Fibroblast of gingiva (primary cell): ENCODE data around the gene ARRDC4.

Experiments used
- DNase-seq: peaks from one replicate; pipeline ENCODE4 v3.0.0-alpha.2; 2011; ENCODE audit warnings: low read depth

ARRDC4 gene, protein sequence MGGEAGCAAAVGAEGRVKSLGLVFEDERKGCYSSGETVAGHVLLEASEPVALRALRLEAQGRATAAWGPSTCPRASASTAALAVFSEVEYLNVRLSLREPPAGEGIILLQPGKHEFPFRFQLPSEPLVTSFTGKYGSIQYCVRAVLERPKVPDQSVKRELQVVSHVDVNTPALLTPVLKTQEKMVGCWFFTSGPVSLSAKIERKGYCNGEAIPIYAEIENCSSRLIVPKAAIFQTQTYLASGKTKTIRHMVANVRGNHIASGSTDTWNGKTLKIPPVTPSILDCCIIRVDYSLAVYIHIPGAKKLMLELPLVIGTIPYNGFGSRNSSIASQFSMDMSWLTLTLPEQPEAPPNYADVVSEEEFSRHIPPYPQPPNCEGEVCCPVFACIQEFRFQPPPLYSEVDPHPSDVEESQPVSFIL

DNA sequence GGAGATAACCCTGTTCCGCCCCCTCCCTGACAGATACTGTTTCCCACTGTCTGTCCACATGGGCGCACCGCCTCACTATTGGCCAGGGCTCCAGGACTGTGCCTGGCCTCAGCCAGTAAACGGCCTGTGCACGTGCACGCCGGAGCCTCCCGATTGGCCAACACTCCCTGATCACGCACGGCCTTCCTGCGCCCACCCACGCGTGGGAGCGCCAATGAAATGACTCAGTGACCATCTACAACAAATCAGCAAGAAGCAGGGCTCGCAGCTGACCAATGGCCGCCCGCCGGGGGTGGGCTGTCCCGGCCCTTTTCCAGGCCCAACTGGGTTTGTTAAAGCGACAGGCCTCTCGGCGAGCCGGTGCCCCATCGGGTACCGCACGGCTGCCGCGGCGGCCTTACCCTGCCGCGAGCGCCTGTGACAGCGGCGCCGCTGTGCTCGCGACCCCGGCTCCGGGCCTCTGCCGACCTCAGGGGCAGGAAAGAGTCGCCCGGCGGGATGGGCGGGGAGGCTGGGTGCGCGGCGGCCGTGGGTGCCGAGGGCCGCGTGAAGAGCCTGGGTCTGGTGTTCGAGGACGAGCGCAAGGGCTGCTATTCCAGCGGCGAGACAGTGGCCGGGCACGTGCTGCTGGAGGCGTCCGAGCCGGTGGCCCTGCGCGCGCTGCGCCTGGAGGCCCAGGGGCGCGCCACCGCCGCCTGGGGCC lies at the start of gene ARRDC4:
ARRDC4 (plus strand) TSS at position 340 of the 703 bp plus-strand sequence; CDS start at position 499, 159 bp downstream.
- peak; percentile 100 for DNase-seq

DNA sequence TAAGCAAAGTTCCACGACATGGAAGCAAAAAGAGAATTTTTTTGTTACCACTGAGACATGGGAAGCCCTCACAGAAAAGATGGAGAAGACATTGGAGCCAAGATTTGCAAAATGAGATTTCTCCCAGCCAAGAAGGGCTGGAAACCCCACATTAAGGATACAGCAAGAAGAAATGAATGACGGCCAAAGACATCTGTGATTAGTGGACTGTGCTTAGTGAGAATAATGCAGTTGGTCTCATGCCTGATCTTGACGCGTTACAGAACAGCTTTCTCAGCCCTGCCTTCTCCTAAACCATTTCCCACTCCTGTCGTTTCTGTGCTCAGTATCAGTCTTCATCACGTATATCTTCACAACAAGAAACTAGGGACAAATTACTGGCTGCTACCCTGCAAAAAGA lies 45.8 kb upstream of the ARRDC4 start:
- DNase-seq: no peak

DNA sequence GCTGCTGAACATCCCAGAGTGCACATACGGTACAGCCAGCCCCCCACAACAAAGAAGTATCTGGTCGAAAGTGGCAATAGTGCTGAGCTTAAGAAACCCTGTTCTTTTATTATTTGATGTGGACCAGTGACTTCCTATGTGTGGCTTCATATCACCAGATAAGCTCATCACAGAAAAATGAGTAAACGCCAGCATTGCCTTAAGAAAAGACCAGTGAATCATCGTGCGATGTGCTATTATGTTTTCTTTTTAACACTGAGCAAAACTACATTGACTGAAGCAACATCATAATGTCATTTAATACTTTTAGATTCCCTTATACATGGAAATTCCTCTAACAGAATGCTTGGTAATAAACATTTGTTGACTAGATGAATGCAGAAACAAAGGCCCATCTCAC lies 45.2 kb upstream of the ARRDC4 start:
- DNase-seq: no peak

DNA sequence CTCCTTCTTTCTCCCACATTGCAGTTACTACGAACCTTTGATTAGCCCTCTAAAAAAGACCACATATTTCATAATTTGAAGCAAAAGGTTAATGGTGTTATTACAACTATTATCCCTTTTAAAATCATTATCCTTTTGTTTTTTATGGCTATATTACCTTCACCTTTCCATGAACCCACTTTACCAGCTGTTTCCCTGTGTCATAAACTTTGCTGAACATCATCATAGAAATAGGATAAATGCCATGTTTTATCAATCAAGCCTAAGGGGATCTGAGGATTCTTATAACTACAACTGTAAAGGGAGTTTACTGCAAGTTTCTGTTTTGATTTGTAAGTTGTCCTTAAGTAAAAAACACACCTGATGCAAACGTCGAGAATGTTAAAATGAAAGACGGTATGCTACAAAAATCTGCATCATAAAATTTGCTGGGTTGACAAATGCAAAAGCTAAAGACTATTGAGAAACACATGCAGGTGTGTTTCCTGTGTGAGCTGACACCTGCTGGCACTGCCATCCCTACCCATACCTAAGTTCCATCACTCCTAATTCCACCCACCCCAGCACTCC lies 39.1 kb upstream of the ARRDC4 start:
- no peak for DNase-seq

- DNase-seq: no peak
These were observed 30.9 kb upstream of the ARRDC4 start for GRCh38 chr15:97929456-97930229.

DNA sequence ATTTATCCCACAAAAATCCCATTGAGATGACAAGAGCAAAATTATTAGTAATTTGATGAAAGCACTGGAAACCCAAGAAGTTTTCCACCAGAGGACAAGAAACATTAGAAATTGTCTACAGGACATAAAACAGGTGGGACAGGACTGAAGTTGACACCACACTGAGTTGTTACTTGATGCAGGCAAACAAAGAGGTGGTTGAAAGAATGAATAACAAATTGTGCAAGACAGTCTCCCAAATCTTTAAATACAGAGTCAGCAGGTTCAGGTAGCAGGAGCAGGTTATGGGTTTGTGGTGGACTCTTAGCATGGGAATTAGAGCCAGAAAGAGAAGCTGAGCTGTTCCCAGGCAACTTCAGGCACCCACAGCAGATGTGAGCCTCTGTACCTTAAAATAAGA lies 30.3 kb upstream of the ARRDC4 start:
- no peak for DNase-seq

- DNase-seq: no peak
These were observed 29.2 kb upstream of the ARRDC4 start for GRCh38 chr15:97931314-97931713.

DNA sequence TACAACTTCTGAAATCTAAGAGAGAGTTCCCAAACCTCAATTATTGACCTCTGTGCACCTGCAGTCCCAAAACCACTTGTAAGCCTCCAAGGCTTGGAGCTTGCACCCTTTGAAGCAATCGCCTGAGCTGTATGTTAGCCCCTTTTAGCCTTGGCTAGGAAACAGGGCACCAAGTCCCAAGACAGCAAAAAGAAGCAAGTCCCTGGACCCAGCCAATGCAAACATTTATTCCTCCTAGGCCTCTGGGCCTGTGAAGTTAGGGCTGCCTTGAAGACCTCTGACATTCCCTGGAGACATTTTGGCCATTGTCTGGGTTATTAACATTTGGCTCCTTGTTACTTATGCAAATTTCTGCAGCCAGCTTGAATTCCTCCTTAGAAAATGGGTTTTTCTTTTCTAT lies 26.9 kb upstream of the ARRDC4 start:
- no peak for DNase-seq

GRCh38 chr15:97940993-97941392 lies 19.5 kb upstream of the ARRDC4 start:
- no peak for DNase-seq

DNA sequence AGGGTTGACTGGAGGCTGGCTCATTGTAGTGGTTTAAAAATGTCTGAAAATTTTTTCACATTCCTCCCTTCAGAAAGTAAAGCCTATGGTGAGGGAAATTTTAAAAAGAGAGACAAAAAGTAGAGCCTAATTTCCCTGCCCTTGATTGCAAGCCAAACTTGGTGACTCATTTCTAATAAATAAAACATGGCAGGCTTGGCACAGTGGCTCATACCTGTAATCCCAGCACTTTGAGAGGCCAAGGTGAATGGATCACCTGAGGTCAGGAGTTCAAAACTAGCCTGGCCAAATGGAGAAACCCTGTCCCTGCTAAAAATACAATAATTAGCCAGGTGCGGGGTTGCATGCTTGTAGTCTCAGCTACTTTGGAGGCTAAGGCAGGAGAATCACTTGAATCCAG lies 18.9 kb upstream of the ARRDC4 start:
- no peak for DNase-seq

DNA sequence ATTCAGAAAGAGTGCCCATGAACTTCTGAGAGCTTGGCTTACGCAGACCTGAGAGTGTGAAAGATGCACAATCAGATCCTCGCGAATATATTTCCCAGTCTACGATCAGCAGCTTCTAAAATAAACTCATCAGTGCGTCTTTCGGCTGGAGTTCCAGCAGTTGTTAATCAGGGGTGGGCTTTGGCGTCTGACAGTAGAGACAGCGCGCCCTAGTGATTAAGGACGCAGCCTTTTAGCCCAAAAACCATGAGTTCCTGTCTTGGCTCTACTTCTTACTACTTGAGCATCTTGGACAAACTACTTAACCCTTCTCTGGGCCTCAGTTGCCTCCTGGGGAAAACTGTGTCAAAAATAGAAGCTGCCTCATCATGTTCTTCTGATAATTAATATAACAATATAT lies 15.8 kb upstream of the ARRDC4 start:
- no peak for DNase-seq

DNA sequence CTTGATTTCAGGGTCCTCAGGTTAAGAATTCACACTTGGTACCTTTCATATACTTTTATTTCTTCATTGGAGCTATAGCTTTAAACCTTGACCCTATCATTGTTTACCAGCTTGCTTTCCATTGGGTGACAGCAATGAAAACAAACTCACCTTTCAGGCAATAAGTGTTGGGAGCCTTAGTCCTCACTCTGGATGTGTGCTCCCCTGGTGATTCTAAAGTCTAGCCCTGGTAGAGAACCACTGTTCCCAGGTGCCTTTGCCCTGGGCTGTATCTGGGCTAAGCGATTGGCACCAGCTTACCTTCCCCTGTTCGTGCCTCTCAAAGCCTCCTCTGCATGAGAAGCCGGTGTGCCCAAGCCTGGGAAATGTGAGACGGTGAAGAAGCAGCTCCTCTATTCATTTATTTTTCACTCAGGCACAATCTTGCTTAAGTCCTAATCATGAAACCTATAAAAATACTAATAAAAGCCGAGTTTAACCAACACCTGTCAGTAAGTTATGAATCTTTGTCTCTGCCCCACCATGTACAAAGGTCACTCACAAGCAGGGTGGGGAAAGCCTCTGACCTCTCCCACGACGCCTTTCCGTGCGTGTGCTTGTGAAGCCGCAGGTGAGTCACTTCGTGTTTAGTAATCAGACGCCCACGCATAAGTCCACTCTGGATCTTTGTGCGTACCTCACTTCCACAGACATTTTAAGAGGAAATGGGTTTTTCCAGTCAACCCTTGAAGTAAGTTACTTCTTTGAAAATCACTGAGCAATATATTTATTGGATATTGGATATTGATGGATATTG lies 12.8 kb upstream of the ARRDC4 start:
- DNase-seq: no peak

DNA sequence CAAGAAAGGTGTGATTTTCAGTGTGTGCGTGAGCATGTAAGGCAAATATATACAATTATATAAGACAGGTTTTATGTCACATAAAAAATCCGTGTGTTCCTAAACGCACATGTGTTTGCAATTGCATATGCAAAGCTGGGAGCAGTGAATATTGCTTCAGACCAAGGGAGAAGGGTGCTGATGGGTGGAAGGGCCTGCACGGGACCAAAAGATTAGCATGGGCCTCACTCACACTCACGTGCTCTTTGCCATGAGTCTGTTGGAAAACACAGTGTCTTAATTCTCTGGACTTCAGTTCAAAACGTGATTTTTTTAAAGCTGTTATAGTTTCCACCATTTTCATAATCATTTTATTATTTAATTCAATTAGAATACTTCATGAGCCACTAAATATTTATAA lies 7.2 kb upstream of the ARRDC4 start:
- DNase-seq: no peak

DNA sequence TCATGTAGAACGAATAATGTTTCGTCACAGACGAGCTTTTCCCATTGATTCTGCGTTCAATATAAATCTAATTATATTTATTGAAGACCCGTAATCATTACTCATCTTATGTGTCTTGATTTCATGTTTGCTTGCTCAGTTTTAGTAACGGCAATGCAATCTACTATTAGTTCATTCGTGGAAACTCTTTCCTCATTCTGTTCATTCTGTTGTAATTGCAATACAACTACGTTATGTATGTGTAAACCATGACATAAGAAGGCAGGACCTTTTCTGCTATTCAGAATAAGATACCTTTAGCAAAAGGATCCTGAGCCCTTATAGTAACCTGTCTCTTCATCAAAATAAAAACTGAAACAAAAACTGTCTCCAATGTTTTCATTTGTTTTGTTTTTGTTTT lies 6.8 kb upstream of the ARRDC4 start:
- DNase-seq: no peak

DNA sequence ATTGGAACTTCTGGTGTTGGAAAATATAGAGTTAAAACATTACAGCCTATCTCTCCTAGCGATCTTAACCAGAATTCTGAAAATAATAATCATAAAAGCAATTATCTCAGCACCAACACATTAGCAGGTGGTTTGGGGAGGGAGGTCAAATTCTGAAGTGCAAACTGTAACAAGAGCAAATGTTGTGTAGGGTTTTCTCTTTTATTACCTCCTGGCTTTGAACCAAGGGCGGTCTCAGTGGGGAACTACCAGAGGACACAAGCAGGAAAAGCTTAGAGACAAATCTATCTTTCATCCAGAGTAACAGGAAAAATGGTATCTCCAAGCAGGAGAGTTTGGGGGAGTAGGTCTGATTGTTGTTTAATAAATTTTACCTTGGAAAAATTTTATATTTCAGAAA lies 5.5 kb upstream of the ARRDC4 start:
- no peak for DNase-seq

DNA sequence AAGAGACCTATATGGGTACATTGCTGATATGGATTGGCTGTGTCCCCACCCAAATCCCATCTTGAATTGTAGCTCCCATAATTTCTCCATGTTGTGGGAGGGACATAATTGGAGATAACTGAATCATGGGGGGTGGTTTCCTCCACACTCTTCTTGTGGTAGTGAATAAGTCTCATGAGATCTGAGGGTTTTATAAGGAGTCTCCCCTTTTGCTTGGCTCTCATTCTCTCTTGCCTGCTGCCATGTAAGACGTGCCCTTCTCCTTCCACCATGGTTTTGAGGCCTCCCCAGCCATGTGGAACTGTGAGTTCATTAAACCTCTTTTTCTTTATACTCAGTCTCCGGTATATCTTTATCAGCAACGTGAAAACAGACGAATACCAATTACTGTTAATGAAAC lies 5.0 kb upstream of the ARRDC4 start:
- DNase-seq: no peak

- DNase-seq: no peak
These were observed 659 bp upstream of the ARRDC4 start for GRCh38 chr15:97959724-97960363.

- peak; percentile 14 for DNase-seq
These were observed 808 bp downstream of the ARRDC4 start for GRCh38 chr15:97961067-97961954.

- DNase-seq: no peak
These were observed 1.8 kb downstream of the ARRDC4 start for GRCh38 chr15:97962263-97962662.

- no peak for DNase-seq
These were observed 3.3 kb downstream of the ARRDC4 start for GRCh38 chr15:97963779-97964178.
